HEK293 (cell line): Measurements from ENCODE around the gene CLDN10.

Source experiments
- GFI1B ChIP-seq: fragments of 450-650 bp; formaldehyde crosslinking; IDR thresholded peaks from 2 replicates; pipeline ENCODE4 v1.5.1; 2016; ENCODE audit warnings: missing biosample characterization, missing genetic modification characterization
- IKZF3 ChIP-seq: fragments of 450-650 bp; IDR thresholded peaks from 2 replicates; pipeline ENCODE4 v1.5.0; 2018; ENCODE audit warnings: missing biosample characterization, mild to moderate bottlenecking, missing genetic modification characterization, moderate library complexity
- KLF8 ChIP-seq: fragments of 450-650 bp; formaldehyde crosslinking; IDR thresholded peaks from 2 replicates; pipeline ENCODE4 v1.5.1; 2016; ENCODE audit warnings: missing biosample characterization, missing genetic modification characterization
- MZF1 ChIP-seq: fragments of 450-650 bp; formaldehyde crosslinking; IDR thresholded peaks from 2 replicates; pipeline ENCODE4 v1.5.1; 2017; ENCODE audit warnings: missing biosample characterization, missing genetic modification characterization, borderline replicate concordance
- PRDM1 ChIP-seq: fragments of 450-650 bp; formaldehyde crosslinking; IDR thresholded peaks from 2 replicates; pipeline ENCODE4; 2016; ENCODE audit warnings: missing biosample characterization, missing genetic modification characterization
- TCF7L2 ChIP-seq: IDR thresholded peaks from 2 replicates; pipeline ENCODE4 v1.6.1; 2011; ENCODE audit warnings: low read depth, mild to moderate bottlenecking, inconsistent platforms, low read length, moderate library complexity, borderline replicate concordance
- ZBTB1 ChIP-seq: fragments of 450-650 bp; formaldehyde crosslinking; IDR thresholded peaks from 2 replicates; pipeline ENCODE4 v1.5.1; 2016; ENCODE audit warnings: missing biosample characterization, missing genetic modification characterization
- ZNF354C ChIP-seq: fragments of 450-650 bp; formaldehyde crosslinking; IDR thresholded peaks from 2 replicates; pipeline ENCODE4 v1.5.1; 2016; ENCODE audit warnings: missing biosample characterization, missing genetic modification characterization, low read depth, borderline replicate concordance
- ZNF610 ChIP-seq: fragments of 450-650 bp; formaldehyde crosslinking; IDR thresholded peaks from 2 replicates; pipeline ENCODE4 v1.5.1; 2016; ENCODE audit warnings: missing biosample characterization, missing genetic modification characterization, borderline replicate concordance
- TF ChIP-seq, protein P1 (sequence below): fragments of 450-650 bp; formaldehyde crosslinking; IDR thresholded peaks from 2 replicates; pipeline ENCODE4 v1.5.1; 2016; ENCODE audit warnings: missing biosample characterization, missing genetic modification characterization
- TF ChIP-seq, protein P2 (sequence below): fragments of 450-650 bp; formaldehyde crosslinking; IDR thresholded peaks from 2 replicates; pipeline ENCODE4 v1.5.1; 2017; ENCODE audit warnings: missing biosample characterization, mild to moderate bottlenecking, missing genetic modification characterization, moderate library complexity

DNA sequence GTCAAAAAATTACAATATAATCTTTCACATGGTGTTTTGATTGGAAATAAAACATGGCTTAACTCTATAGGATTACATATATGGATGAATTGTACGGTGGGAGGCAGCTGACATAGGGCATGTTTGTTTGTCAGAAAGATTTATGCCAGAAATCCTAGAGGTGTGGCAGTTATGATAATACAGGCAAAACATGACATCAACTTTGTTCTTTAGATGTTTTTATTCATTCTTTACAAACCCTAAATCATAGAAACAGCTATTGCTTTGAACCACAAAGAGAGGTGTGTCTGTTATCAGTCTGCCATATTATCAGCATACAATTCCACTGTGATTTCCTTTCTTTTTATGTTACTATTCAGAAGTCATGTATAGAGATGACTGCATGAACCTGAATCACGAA lies 8.2 kb upstream of the CLDN10 start:
- TF ChIP-seq TCF7L2 (no peak), KLF8 (tag by site-specific recombination) (no peak), ZBTB1 (no peak), IKZF3 (tag by site-specific recombination) (no peak), ZNF354C (tag by site-specific recombination) (no peak), MZF1 (tag by site-specific recombination) (no peak), ZNF610 (tag by site-specific recombination) (no peak), PRDM1 (tag by site-specific recombination) (no peak), GFI1B (tag by site-specific recombination) (no peak)
- TF ChIP-seq, protein P1, sequence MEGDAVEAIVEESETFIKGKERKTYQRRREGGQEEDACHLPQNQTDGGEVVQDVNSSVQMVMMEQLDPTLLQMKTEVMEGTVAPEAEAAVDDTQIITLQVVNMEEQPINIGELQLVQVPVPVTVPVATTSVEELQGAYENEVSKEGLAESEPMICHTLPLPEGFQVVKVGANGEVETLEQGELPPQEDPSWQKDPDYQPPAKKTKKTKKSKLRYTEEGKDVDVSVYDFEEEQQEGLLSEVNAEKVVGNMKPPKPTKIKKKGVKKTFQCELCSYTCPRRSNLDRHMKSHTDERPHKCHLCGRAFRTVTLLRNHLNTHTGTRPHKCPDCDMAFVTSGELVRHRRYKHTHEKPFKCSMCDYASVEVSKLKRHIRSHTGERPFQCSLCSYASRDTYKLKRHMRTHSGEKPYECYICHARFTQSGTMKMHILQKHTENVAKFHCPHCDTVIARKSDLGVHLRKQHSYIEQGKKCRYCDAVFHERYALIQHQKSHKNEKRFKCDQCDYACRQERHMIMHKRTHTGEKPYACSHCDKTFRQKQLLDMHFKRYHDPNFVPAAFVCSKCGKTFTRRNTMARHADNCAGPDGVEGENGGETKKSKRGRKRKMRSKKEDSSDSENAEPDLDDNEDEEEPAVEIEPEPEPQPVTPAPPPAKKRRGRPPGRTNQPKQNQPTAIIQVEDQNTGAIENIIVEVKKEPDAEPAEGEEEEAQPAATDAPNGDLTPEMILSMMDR, result no peak
- TF ChIP-seq, protein P2, sequence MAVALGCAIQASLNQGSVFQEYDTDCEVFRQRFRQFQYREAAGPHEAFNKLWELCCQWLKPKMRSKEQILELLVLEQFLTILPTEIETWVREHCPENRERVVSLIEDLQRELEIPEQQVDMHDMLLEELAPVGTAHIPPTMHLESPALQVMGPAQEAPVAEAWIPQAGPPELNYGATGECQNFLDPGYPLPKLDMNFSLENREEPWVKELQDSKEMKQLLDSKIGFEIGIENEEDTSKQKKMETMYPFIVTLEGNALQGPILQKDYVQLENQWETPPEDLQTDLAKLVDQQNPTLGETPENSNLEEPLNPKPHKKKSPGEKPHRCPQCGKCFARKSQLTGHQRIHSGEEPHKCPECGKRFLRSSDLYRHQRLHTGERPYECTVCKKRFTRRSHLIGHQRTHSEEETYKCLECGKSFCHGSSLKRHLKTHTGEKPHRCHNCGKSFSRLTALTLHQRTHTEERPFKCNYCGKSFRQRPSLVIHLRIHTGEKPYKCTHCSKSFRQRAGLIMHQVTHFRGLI (tag by site-specific recombination), result no peak
